GM12891 (cell line): ENCODE data around the gene LRP3.

Experiments used
- DNase-seq: peaks from one replicate; pipeline ENCODE4 v3.0.0; 2011; ENCODE audit warnings: low spot score; ENCODE audit not compliant: insufficient read length
- FAIRE-seq: peaks from 2 replicates; lab custom pipeline; 2011; peaks lifted over from hg19 to GRCh38; lab: Jason Lieb, UNC
- PAX5 ChIP-seq: IDR thresholded peaks from 2 replicates; pipeline ENCODE4 v1.6.1; 2011; ENCODE audit warnings: low read length, moderate library complexity, mild to moderate bottlenecking; ENCODE audit not compliant: insufficient read depth, severe bottlenecking
- POLR2A ChIP-seq: IDR thresholded peaks from 2 replicates; pipeline ENCODE4 v1.6.1; 2011; ENCODE audit warnings: low read depth, low read length, control low read depth
- POLR2AphosphoS5 ChIP-seq: IDR thresholded peaks from 2 replicates; pipeline ENCODE4 v1.6.1; 2011; ENCODE audit warnings: low read depth, low read length, control low read depth
- POU2F2 ChIP-seq: IDR thresholded peaks from 2 replicates; pipeline ENCODE4 v1.6.1; 2011; ENCODE audit warnings: low read depth, mild to moderate bottlenecking, control low read depth, low read length, moderate library complexity
- SPI1 ChIP-seq: IDR thresholded peaks from 2 replicates; pipeline ENCODE4 v1.6.1; 2011; ENCODE audit warnings: low read depth, low read length, control low read depth
- TAF1 ChIP-seq: IDR thresholded peaks from 2 replicates; pipeline ENCODE4 v1.6.1; 2011; ENCODE audit warnings: low read depth, low read length, control low read depth

Gene LRP3

GRCh38 chr19:33227242-33227650 lies 33.1 kb downstream of the LRP3 start:
- TF ChIP-seq POLR2AphosphoS5: no peak
- no peak for TF ChIP-seq SPI1
- FAIRE-seq: no peak
- no peak for DNase-seq

- no peak for FAIRE-seq
- no peak for TF ChIP-seq POLR2A
- no peak for TF ChIP-seq POLR2AphosphoS5
- no peak for TF ChIP-seq PAX5
- no peak for TF ChIP-seq SPI1
- TF ChIP-seq TAF1: no peak
- no peak for TF ChIP-seq POU2F2
- DNase-seq: no peak
Observed at GRCh38 chr19:33227870-33228599, 33.9 kb downstream of the LRP3 start.

- no peak for TF ChIP-seq POU2F2
- no peak for TF ChIP-seq SPI1
- TF ChIP-seq TAF1: no peak
- no peak for TF ChIP-seq POLR2A
- no peak for TF ChIP-seq POLR2AphosphoS5
- no peak for TF ChIP-seq PAX5
Observed at GRCh38 chr19:33229962-33230361, 35.8 kb downstream of the LRP3 start.

GRCh38 chr19:33231511-33231910 lies 37.4 kb downstream of the LRP3 start:
- DNase-seq (no peak), FAIRE-seq (no peak)
- no peak for TF ChIP-seq POLR2AphosphoS5
- TF ChIP-seq SPI1: no peak
- no peak for TF ChIP-seq PAX5
- no peak for TF ChIP-seq TAF1
- TF ChIP-seq POLR2A: no peak
- TF ChIP-seq POU2F2: no peak

More at GRCh38 chr19:33229962-33230361, 35.8 kb downstream of the LRP3 start:
- DNase-seq (no peak), FAIRE-seq (no peak)

DNA sequence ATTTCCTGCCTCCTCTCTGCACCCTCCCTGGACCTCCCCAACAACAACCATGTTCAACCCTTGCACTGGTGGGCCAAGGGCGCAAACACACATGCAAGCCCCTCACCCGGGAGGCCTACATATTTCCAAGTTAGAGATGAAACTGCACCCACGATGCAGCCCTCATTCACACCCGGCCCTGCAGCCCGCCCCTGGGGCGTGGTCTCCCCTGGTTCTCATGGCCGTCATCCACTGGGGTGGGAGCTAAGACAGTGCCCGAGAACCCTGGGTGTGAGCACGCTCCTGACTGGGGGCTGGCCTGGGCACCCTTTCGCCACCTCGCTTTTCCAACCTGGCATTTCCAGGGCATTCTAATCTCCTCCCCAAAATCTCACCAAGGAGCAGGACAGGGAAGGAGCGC lies 38.5 kb downstream of the LRP3 start:
- TF ChIP-seq PAX5 (no peak), TAF1 (no peak)
- DNase-seq (no peak), FAIRE-seq (no peak)

- TF ChIP-seq POU2F2 (no peak), PAX5 (no peak), POLR2A (no peak), SPI1 (no peak)
- FAIRE-seq: peak; percentile 83
- no peak for DNase-seq
Observed at GRCh38 chr19:33233056-33233873, 39.1 kb downstream of the LRP3 start.

GRCh38 chr19:33234092-33234491 lies 40.0 kb downstream of the LRP3 start:
- no peak for DNase-seq
- TF ChIP-seq POLR2A (no peak), TAF1 (no peak), POLR2AphosphoS5 (no peak), PAX5 (no peak), SPI1 (no peak), POU2F2 (no peak)
- FAIRE-seq: no peak

DNA sequence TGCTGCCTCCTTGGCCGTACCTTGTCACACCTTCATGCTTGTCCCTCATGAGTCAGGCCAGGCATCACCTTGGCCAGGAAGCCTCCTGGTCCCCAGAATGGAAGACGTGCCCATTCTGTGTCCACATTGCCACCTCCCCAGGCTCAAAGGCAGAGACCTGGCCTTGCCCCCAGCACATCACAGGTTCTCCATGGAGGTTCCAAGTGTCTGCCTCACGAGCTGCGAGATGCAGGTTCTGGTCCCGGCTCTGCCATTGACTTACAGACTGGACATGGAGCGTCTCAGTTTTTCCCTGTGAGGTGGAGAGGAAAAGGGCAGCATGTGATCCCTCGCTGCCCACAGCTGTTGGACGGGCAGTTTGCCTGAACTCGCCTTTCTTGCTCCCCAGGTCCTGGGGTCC lies 40.6 kb downstream of the LRP3 start:
- FAIRE-seq: no peak
- TF ChIP-seq POLR2AphosphoS5: no peak
- no peak for TF ChIP-seq POLR2A
- TF ChIP-seq POU2F2: no peak
- TF ChIP-seq PAX5: no peak
- no peak for TF ChIP-seq TAF1
- no peak for DNase-seq

DNA sequence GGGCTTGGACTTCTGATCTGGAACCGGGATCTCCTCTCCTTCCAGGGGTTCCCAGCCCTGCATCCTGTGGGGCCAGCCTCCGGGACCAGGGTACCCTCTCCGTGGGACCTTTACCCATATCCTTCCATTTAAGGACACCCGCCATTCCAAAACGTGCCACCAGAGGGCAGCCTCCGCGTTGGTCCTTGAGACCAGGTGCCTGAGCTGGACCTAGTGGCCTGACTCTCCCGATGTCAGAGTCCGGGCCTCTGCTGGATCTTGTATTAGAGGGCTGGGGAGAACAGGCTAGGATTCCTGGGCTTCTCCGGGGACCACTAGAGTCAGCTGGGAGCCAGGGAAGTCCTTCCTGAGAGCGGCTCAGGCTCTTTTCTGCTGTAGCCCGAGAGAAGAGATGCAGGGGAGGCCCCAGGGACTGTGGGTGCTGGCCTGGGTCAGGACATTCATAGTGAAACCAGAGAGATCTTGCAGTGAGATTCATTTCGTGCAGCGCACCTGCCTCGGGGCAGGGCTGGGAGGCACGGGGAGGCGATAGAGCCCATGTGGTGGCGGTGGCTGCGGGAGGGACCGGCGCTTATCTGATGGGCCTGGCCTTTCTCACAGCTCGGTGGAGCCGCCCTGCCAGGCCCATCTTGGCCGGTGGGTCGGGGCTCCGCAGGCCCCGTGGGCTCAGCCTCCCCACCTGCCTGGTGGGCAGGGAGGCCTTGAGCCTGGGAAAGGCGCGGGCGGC lies 41.3 kb downstream of the LRP3 start:
- DNase-seq (peak; percentile 91), FAIRE-seq (peak; percentile 93)
- TF ChIP-seq POU2F2 (peak; percentile 46; the same call in 1 of the 2 replicates), TAF1 (no peak)

GRCh38 chr19:33235996-33236350 lies 41.8 kb downstream of the LRP3 start:
- no peak for DNase-seq
- TF ChIP-seq SPI1 (no peak), TAF1 (no peak), PAX5 (no peak), POU2F2 (no peak), POLR2AphosphoS5 (no peak), POLR2A (no peak)
- no peak for FAIRE-seq
